GM18517 (cell line): ENCODE measurements around the gene NOS3.

Experiments
- ATAC-seq: cut with Tn5 transposase; IDR thresholded peaks from one replicate; pipeline ENCODE4 v1.9.1; 2021; ENCODE audit warnings: mild to moderate bottlenecking, moderate library complexity; ENCODE audit not compliant: unreplicated experiment

Gene NOS3

DNA sequence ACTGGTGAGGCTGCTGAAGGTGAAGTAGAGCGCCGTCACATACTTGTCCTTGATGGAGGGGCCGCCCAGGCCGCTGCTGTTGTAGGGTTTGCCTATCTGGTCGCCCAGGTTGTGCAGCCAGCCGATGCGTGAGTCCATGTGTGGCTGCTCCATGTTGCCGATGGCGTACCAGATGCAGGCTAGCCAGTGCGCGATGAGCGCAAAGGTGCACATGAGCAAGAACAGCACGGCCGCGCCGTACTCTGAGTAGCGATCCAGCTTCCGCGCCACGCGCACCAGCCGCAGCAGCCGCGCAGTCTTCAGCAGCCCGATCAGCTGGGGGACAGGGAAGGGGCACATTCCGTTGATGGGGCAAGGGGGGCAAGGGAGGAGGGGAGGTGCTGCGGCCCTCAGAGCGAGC lies 39.3 kb upstream of the NOS3 start:
- ATAC-seq, result no peak

DNA sequence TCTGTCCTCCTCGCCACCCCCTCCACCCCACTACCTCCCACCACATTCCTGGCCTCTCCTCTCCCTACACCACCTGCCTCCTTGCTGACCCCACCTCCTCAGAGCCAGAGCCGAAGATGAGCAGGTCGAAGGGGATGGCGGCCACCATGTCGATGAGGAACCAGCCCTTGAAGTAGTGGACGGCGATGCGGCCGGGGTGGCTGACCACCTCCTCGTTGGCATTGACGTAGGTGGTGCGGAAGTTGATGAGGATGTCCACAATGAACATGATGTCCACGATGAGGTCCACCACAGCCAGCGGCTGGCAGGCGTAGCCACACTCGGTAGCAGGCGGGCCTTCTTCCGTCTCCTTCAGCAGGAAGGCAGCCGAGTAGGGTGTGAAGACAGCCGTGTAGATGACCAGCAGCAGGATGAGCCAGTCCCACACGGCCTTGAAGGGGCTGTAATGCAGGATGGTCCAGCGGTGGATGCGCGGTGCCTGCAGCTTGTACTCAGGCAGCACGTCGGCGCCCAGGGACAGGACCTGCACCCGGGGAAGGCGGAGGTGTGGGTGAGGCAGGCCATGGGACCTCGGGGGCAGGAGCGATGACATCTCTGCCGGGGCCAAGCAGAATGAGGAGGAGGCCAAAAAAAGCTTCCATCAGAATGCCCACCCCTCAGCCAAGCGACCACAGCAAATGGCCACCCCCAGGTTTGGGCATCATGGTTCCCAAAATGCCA lies 38.3 kb upstream of the NOS3 start:
- no peak for ATAC-seq

DNA sequence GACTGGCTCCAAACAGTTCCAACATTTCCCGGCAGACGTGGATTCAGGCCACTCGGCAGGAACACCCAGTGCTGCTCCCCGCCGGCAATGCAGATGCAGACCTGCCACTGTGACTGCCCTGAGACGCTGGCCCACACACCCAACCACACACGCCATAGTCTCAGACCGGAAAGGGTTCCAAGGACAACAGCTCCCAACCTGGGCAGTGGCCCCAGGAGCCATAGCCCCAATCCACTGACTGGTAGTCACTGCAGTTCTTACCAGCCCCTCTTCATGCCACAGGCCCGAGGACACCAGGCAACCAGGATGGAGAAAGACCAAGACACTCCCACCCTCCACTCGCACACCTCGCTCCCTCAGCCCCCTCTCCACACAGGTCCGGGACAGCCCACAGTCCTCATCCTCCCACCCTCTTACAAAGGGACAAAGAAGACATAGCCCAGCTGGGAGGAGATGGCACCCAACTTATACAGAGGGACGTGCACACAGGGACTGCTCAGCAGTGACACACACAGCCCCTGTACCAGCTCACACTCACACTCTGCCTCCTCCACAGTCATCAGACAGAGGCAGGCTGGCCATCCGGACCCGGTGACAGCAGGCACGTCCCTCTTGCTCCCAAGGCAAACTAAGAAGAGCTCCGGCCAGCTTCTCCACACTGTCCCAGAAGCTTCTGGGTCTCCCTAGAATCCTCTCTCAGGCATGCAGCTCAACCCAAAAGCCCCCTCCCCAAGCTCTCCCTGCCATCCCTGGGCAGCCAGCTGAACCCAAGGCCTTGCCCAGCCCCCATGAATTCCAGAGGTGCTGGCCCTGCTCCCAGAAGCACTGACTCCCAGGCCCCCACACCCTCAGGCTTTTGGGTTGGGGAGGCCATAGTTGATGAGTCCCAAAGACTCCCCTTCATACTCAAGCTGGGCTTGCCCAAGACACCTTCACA lies 37.5 kb upstream of the NOS3 start:
- no peak for ATAC-seq

DNA sequence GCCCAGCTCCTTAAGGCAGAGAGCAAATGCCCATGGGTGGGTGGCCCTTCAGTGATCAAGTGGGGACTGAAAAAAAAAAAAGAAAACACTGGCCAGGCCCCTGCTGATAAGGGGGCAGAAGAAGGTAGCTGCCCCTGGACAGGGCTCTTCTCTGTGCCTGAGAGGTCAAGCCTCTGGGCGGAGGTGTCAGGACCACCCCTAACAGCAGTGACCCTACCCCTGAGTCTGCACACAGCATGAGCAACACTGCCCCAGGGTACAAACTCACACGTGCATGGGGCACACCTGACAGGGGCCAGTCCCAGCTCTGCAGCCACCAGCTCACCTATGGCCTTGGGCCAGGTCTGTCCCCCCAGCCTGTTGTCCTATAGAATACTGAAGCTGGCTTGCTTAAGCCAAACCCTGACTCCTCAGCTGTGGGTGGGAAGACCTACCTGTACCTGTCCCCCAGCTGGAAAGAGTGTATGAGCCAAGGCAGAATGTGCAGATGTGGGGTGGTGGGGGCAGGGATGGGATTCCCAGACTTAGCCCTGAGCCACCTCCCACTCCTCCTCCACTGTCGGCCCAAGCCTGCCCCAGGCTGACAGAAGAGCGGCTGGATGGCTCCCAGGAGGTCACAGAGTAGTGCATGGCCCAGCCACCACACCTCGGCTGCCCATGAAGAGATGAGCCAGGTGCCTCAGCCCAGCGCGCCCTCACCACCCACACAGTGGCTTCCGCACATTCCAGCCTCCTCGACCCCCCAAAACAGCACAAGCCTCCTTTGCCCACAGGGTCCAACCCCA lies 36.4 kb upstream of the NOS3 start:
- no peak for ATAC-seq

DNA sequence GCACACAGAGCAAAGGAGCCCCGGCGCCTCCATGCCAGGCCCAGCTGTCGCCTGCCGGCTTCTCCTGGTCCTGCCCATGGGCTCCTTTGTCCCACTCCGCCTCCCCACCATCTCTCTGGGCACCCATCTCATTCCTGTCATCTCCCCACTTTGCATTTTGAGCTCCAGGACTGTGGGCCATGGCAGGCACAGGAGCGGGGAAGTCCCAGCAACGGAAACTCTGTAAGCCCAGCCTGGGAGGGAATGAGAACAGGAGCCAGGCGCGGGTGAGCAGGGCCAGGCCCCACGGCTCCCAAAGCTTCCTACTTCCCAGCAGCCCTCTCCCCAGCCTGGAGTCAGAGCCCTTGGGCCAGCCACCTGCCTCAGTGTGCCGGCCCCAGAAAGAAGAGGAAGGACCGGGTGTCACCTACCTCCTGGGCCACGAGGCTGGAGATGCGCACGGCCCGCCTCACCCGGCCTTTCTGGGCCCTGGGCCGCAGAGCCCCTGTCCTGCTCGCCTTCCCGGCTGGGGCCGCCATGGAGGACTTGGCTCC lies 35.8 kb upstream of the NOS3 start:
- ATAC-seq, result no peak

DNA sequence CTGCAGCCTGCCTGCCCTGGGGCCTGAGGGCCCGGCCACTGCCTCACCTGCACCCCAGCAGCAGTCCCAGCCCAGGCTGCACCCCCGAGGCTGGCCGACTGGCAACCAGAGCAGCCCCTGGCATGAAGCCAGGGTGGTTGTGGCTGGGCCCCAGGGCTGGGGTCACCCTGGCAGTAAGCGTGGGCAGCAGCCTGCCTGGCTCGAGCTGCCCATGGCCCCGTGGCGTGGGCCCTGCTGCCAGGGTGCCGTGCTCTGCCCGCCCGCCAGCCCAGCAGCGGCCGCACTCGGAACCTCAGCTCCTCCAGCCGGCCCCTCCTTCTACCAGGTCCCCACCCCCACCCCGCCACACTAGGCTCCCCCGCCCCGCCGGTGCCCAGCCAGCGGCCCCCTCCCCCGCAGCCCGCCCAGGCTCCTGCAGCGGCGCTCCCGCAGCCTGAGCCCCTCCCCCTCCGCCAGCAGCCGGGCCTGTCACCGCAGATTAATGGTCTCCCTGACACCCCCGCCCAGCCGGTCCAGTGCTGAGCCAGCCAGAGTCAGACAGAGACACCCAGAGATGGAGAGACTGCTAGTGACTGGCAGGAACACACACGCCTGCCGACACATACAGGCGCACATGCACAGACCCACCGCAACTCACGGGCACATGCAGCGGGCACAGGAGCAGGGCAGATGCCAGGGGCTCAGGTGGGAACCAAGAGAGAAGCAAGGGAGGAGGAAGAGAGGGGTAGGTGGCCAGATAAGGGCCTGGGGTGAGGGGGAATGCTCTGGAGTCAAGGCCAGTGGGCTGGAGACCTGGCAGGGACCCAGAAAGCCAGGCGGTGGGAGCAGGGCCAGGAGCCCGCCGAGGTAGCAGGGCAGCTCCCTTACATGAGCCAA lies 35.1 kb upstream of the NOS3 start:
- ATAC-seq, result no peak

DNA sequence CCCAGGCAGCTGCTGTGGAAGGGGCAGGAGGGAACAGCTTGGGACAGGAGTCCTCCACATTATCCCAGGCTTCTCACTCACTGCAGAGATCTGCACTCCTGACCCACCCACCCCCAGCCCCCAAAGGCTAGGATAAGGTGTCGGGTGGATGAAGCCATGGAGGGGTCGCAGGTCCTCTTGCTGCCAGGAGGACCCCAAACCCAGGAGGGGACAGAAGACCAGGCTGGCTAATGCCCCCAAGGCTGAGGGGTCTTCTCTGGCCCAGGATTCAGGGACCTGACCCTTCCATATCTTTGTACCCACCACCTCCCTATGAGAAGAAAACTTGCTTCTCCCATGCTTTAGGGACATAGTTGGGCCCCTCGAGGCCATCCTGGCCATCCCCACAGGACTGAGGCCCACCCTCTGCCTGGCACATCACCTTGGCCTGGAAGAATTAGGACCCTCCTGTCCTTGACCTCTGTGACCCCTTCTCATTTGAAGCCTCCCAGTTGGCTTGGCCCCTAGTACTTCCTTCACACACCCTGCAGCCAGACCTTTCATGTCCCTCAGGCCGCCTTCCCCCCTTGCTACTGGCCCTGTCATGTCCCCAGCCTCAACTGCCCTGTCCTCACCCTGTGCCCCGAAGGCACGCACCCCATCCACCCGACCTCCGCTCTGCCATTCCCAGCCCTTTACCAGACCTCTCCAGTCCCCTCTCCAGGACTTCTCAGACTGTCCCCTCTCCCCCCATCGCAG lies 34.3 kb upstream of the NOS3 start:
- ATAC-seq, result no peak

DNA sequence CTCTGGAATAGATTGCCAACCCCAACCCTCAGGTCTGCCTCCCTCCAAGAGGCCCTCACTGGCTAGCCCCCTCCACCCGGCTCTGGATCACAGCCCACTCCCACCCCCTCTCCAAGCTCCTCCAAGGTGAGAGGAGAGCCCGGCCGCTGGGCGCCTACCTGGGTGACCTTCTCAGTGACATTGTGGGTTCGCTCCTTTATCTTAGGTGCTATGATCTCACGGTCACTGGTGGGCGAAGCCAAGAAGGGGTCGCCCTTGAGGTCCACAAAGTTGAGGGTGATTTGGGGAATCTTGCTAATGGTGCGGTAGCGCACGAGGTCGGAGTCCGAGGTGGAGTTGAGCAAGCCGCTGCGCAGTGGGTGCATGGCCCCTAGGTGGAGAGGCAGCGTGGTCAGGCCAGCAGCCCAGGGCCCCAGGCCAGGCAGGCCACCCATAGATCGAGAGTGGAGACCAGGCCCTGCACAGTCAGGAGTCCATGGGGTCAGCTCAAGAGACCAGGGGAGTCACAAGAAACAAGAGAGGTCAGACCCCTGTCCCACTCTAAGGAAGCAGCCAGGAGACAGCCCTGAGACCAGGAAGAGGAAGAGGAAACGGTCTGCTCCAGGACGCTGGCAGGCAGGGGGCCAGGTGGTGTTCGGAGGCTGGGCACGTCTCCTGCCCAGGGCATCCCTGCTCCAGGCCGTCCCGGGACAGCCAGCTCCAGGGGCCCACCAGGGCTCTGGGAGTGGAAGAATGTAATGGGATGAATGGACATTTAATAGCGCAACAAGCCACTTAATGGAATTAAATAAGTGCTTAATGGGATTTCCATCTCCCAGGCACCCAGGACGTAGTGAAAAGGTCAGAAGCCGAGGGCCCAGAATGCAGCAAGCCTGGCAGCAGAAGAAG lies 33.4 kb upstream of the NOS3 start:
- no peak for ATAC-seq

DNA sequence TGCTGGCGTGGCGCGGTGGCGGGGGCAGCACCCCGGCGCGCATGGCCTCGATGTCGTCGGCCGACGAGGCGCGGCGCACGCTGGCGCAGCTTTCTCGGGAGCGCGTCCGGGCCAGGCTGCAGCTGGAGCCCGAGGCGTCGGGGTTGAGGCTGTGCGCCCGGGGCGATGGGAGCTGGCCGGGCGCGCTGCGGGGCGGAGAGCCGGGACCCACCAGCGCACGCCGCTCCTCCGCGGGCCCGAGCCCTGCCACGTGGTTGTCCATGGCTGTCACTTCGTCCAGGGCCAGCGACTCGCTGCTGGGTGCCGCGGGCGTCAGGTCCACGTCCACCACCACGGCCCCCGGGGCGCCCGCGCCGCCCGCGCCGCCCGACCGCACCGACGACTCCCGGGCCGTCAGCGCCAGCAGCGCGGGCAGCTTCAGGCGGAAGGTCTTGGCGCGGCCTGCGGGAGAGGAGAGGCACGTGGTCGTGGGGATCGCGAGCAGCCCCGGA lies 32.7 kb upstream of the NOS3 start:
- ATAC-seq, result no peak

DNA sequence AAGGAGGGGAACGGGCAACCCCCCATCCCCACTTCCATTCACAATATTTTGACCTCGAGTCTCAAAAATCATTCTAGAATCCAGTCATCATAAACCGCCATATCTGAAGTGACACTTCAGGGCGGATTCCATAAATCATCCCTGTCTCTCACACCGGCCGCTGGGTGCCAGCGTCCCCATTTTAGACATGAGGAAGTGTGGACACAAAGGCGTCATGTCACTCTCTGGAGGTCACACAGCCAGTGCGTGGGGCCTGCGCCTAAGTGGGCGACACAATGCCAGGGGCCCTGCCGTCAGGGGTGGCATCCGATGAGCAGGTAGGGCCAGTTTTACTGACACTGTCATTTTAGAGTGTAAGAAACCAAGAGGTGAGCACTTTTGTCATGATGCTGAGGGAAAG lies 32.2 kb upstream of the NOS3 start:
- ATAC-seq, result no peak

DNA sequence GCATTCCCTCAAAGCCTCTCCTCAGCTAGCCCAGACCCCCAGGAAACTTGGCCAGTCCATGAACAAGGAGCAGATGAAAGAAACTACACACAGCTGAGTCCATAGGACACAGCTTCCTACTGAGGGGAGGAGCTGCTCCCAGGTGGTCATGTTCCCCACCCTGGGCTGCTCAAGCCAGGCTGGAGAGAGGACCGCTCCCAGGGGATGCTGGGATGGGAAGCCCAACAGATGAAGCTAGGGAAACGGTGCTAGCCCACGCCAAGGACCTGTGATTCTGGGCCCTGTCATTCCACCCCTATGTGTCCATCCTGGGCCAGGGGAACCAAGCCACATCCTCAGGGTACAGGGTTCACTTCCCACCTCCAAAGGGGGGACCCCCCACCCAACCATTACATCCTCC lies 31.7 kb upstream of the NOS3 start:
- no peak for ATAC-seq

DNA sequence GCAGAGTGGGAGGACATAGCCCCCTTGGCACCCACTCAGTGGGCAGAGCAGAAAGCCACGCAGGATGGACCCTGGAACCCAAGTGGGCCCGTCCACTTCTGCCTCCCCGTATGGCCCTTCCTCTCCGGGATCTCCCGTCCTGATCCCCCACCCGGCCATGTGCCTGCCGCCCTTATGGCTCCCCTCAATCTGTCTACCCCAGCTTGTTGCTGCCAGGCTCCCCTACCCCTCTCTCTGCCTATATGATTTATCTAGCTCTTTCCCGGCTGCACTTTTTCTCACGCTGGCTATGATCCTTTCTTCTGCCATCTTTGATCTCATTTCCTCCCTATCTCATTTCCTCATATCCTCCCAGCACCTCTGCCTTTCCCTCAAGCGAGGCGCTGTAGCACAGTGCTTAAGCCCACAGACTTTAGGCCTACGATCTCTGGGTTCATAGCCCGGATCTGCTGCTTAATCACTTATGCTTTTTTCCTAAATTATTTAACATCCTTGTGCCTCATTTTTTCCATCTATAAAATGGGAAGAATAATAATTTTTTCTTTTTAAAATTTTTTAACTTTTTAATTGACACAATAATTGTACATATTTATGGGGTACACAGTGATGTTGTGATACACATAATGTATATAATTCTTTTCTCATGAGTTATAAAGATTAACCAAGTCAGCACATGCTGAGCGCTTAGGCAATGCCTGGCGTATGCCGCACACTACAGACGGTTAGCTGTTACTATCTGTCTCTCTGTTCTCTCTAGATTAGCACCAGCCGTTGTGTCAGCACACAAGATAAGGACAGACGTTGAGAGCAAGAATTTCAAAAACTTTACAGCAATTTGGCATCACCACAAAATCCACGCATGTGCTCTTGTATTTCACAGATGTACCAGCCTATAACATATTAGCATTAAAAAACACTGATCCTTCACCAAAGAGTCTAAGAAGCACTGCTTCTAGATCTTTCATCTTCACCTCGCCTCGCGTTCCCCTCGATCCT lies 30.8 kb upstream of the NOS3 start:
- ATAC-seq, result no peak

DNA sequence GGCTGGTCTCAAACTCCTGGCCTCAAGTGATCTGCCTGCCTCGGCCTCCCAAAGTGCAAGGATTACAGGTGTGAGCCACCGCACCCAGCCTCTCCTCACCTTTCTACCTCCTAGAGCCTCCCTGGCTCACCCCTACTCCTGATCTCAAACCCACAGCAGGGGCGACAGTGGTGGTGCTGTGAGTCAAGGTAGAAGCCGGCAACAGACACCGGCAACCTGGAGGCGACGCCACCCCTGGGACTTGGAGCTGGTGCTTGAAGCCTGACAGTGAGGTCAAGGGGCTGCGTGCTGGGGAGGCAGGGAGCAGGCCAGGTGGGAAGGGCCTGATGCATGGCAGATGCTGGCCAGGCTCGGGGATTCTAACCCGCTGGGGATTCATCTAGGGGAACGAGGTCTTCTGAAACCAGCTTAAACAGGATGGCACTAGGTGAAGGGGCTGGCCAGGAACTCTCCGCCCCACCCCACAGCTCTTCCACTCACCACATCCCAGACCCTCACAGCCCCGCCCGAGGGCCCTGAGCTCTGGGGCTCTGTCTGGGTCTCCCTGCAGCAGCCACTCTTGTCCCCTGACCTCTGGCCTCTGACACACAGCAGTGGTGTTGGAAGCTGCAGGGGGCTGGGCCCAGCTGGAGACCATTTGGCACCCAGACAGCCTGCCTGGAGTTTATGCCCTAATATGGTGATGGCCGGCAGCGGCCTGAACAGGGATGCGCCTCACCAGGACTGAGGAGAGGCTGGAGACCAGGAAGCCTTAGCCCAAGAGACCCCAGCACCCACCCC lies 29.1 kb upstream of the NOS3 start:
- no peak for ATAC-seq

DNA sequence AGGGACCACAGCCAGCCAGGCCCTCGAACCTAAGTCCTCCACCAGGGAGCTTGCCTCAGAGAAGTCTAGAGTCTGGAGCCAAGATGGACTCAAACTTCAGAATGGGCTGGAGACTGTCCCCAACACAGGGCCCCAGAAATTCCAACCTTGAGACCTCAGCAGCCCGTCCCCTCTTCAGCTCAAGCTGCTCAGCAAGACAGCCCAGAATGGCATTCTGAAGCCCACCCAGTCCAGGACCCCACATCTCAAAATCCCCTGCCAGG lies 28.6 kb upstream of the NOS3 start:
- no peak for ATAC-seq

DNA sequence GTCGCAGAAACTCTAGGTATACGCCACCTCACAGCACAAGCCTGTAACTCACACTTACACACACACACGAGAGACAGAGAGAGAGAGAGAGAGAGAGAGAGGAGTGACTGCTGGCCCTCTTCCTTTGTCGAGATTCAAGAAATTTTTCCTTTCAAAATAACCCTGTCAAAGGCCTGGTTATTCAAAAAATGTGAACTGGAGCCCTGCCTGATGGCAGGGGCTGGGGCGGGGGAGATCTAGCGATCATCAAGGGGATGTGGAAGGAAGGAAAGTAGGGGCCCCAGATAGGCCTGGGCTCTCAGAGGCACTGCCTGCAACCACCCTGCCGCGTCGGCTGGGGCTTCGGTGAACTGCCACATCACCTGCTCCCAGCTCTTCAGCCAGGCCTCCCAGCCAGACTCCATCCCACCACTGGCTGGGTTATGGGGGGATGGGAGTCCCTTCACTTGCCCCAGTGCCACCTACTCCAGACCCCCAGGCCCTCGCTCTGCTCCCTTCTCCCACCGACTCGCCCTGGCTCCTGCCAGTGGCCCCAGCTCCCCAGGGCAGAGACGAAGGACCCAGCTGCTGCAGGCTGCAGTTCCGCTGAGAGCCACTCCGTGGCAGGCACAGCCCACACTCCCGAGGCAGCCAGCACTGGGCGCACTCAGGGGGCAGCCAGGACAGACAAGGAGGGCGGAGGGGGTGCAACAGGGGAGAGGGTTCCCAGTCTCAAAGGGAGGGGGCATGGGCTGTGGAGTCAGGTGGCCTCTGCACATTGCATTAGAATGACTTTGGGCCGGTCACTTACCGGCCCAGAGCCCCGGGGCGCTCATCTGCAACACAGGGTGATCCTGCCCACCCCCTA lies 28.0 kb upstream of the NOS3 start:
- ATAC-seq, result peak; percentile 84
